Skin epidermis (tissue), 12 donors: Measurements from ENCODE around the gene ERICH6B.

Source experiments
- H3K27ac ChIP-seq, 21 experiments: fragments of 200-600 bp; sonication (generic) in 11 of 21; one replicate each; pipeline ENCODE4 v1.5.0; 2020; ENCODE audit warnings: mild to moderate bottlenecking in 3 of 21, inconsistent platforms in 2 of 21, moderate library complexity in 2 of 21
- H3K4me3 ChIP-seq, 7 experiments: fragments of 200-600 bp; sonication (generic) in 2 of 7; one replicate each; pipeline ENCODE4 v1.5.0; 2020; ENCODE audit warnings: inconsistent platforms in 2 of 7, mild to moderate bottlenecking in 2 of 7, moderate library complexity in 1 of 7

The ERICH6B gene

DNA sequence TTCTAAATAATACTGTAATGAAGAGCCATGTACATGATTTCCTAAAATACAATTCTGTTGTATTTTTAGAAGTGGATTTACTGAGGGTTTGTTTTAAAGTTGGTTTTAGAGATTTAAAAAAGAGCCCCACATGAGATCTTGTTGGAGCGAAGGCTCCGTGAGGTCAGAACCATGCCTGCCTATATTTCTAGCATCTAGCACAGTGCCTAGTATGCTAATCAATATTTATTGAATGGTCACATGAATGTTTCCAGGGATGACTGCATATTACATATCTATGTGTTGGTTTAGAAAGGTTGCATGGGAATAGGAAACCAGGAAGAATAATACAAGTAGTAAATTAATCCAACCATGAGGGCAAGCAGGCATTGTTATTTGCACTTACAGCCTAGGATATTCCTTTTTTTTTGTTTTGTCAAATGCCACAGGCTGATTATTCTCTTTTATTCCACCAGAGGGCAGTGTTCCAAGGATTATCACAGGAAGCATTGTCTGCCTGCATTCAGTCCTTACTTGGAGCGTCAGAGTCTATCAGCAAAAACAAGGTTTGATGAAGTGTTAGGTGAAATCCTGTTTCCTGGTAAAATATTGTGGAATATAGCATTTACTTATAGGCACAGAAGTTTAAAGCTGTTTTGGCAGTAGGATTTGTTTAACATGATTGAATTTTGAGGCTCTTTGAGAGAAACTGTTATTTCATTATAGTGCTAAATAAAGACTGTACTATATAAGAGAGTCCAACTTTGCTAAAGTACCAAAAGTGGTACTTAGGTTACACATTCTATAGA is 104.0 kb downstream of the ERICH6B start:
- Histone ChIP-seq H3K27ac (no peak overlapping the region), H3K4me3 (no peak overlapping the region)

GRCh38 chr13:45510672-45511071 is 104.9 kb downstream of the ERICH6B start:
- no peak overlapping the region for H3K27ac ChIP-seq
- no peak overlapping the region for H3K4me3 ChIP-seq

DNA sequence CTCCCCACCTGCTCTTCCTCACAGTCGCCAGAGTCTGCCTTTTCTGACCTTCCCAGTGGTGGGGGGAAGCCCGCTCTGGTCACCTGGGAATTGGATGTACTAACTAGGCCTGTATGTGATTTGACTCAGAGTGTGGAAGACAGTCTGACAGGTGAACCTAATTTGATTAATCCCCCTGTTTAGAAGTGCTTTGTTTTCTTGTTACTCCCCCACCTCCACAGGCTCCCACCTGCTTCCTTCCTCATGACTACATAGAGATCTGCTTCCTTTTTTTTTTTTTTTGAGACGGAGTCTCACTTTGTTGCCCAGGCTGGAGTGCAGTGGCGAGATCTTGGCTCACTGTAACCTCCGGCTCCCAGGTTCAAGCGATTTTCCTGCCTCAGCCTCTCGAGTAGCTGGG is 106.8 kb downstream of the ERICH6B start:
- Histone ChIP-seq H3K4me3 (no peak overlapping the region), H3K27ac (no peak overlapping the region)

DNA sequence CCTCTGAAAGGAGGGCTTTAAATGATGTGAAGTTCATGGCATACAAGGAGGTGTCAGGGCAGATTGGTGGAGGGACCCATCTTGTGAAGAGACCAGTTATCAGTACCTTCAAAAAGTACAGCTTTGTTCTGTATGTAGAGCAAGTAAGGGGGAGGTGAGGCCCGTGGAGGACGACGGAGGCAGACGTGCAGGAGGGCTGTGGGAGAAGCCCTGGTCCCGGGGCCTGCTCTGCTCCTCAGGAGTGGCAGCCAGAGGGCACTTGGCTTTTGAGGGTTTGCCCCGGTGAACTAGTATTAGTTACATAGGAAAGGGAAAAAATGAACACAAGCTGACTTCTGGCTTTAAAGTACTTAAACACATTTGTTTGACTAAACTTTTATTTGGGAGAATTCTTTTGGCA is 108.7 kb downstream of the ERICH6B start:
- Histone ChIP-seq H3K27ac (no peak overlapping the region), H3K4me3 (no peak overlapping the region)

DNA sequence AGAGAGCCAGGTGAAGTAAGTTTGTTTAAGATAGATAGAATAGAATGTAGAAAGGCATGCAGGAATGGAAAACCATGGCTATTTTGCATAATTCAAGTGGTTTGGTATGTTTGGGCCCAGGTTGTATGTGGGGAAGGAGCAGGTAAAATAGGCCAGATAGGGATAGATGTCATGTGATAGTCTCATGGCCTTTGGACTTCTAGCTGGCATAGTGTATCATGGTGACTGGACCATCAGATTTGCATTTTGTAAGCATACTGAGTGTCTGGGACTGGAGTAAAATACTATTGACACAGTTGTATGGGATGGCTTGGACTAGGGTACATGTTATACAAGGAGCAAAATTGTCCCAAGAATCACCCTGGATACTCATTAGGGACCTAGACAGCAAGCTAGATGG is 111.9 kb downstream of the ERICH6B start:
- Histone ChIP-seq H3K27ac (no peak overlapping the region), H3K4me3 (no peak overlapping the region)

DNA sequence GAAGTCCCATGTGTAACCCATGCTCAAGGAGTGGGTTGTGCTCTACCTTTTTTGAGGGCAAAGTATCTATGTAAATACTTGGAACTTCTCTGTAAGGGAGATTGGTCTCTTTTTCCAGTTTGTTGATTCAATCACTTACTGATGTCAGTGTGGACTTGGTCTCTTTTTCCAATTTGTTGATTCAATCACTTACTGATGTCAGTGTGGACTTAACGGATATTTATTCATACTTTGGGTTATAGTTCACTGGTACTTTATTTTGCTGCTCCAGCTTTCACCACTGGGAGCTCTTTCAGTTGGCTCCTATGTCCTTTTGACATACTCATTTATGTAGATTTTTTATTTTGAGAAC is 114.4 kb downstream of the ERICH6B start:
- no peak overlapping the region for H3K4me3 ChIP-seq
- H3K27ac ChIP-seq: peak overlapping the region in 1 of 21 experiments; percentile 11

GRCh38 chr13:45500492-45501174 is 114.9 kb downstream of the ERICH6B start:
- Histone ChIP-seq H3K27ac (peak overlapping the region in 2 of 21 experiments; percentile 7 to 11), H3K4me3 (no peak overlapping the region)

- Histone ChIP-seq H3K27ac (no peak overlapping the region), H3K4me3 (no peak overlapping the region)
These were observed 118.6 kb downstream of the ERICH6B start for GRCh38 chr13:45496942-45497341.

DNA sequence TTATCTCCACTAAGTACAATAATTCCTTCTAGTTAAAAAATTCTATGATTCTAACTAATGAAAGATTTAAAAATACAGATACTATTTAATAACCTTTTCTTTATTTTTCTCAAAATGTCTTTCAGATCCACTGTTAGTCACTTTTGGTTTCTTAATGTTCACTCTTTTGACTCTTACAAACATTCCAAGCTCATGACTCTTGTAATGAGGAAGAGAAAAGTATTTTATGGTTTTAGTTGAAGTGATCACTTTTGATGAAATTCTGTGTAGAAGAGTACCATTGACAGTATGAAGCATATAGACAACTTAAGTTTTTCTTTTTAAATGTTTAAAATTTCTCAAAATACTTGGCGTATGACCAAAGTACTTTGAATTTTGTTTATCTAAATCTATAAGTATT is 123.0 kb downstream of the ERICH6B start:
- Histone ChIP-seq H3K4me3 (no peak overlapping the region), H3K27ac (peak overlapping the region in 1 of 21 experiments; percentile 24)
